HCT116 (cell line): ENCODE measurements around the gene SAE1. TPM values are rescaled to one million over a fixed set of nuclear protein-coding genes. Genes with fewer than 3 reads are reported as not detected.

Experiments used
- ATAC-seq: fragments of 200-7000 bp; cut with Tn5 transposase; 2 replicates; pipeline ENCODE4 v1.9.1; 2020; ENCODE audit warnings: mild to moderate bottlenecking, moderate library complexity
- BruUV-seq: library from RNA; stranded (reverse); fragments of 400-500 nt; replicated peaks from 2 replicates; lab custom pipeline; 2021; lab: Mats Ljungman, UMichigan
- CTCF ChIA-PET: fragments of 300-600 bp; sonication (Branson Sonifier 250); formaldehyde crosslinking; loops from one replicate; lab custom pipeline; 2021; ENCODE audit warnings: antibody characterized with exemption; lab: Charles Lee
- POLR2A ChIA-PET: fragments of 300-600, 350-600 bp; sonication (Branson Sonifier 250); formaldehyde crosslinking; loops from one replicate; lab custom pipeline; 2021; ENCODE audit warnings: antibody characterized with exemption; lab: Charles Lee
- RAD21 ChIA-PET, 2 experiments: fragments of 300-600 bp; sonication (Branson Sonifier 250); formaldehyde crosslinking; loops; one replicate each; lab custom pipeline; 2023; ENCODE audit warnings: low total read pairs in 2 of 2; ENCODE audit not compliant: uncharacterized antibody in 2 of 2, unreplicated experiment in 2 of 2, low non-redundant PET in 1 of 2; lab: Charles Lee
- DNase-seq: peaks from one replicate; pipeline ENCODE4 v3.0.0-alpha.2; 2010; ENCODE audit warnings: low read depth, low spot score
- H2AFZ ChIP-seq: fragments of 200-600 bp; shearing (Covaris generic), sonication (generic); 2 replicates; pipeline ENCODE4 v1.6.1; 2017; ENCODE audit warnings: low read depth, mixed run types, mixed read lengths, antibody characterized with exemption, low read length; ENCODE audit not compliant: poor library complexity, severe bottlenecking
- H3K27ac ChIP-seq: 2 replicates; pipeline ENCODE4 v1.5.1; 2012; ENCODE audit warnings: low read depth, low read length
- H3K27me3 ChIP-seq: fragments of 200-600 bp; sonication (generic); 2 replicates; pipeline ENCODE4 v1.6.1; 2016; ENCODE audit warnings: mixed run types, low read length, mixed read lengths; ENCODE audit not compliant: insufficient read depth
- H3K36me3 ChIP-seq, 2 experiments: fragments of 200-500 bp in 1 of 2; fragments of 200-600 bp in 1 of 2; sonication (Bioruptor generic) in 1 of 2; sonication (generic) in 1 of 2; 2 replicates each; pipeline versions ENCODE4 v1.5.1 to v1.6.1; 2014 to 2016; ENCODE audit warnings: low read length in 2 of 2, inconsistent platforms in 1 of 2, mixed read lengths in 1 of 2, mixed run types in 1 of 2; ENCODE audit not compliant: insufficient read depth in 2 of 2, control insufficient read depth in 1 of 2
- H3K4me1 ChIP-seq, 2 experiments: fragments of 200-600 bp in 1 of 2; sonication (generic) in 1 of 2; 2 replicates each; pipeline versions ENCODE4 v1.5.1 to v1.6.1; 2012 to 2017; ENCODE audit warnings: low read length in 2 of 2, inconsistent platforms in 1 of 2, mild to moderate bottlenecking in 1 of 2, mixed read lengths in 1 of 2, mixed run types in 1 of 2, moderate library complexity in 1 of 2; ENCODE audit not compliant: insufficient read depth in 2 of 2, control insufficient read depth in 1 of 2
- H3K4me2 ChIP-seq: fragments of 200-600 bp; sonication (generic); 2 replicates; pipeline ENCODE4 v1.6.1; 2017; ENCODE audit warnings: mixed run types, low read length, mixed read lengths
- H3K4me3 ChIP-seq, 2 experiments: fragments of 200-600 bp in 1 of 2; sonication (generic) in 1 of 2; replicated peaks in 1 of 2; 2 replicates each; pipeline ENCODE4 v1.5.1; 2011 to 2016; ENCODE audit warnings: low read length in 2 of 2, control low read depth in 1 of 2, low read depth in 1 of 2, mild to moderate bottlenecking in 1 of 2, mixed read lengths in 1 of 2, mixed run types in 1 of 2
- H3K79me2 ChIP-seq: fragments of 200-600 bp; sonication (generic); 2 replicates; pipeline ENCODE4 v1.6.1; 2017; ENCODE audit warnings: mild to moderate bottlenecking, mixed run types, low read length, moderate library complexity, mixed read lengths; ENCODE audit not compliant: insufficient read depth
- H3K9ac ChIP-seq: fragments of 200-600 bp; sonication (generic); 2 replicates; pipeline ENCODE4 v1.6.1; 2016; ENCODE audit warnings: low read length, mixed read lengths
- H3K9me2 ChIP-seq: fragments of 200-600 bp; sonication (generic), shearing (Covaris generic); 2 replicates; pipeline ENCODE4 v1.6.1; 2017; ENCODE audit warnings: mixed run types, mild to moderate bottlenecking, moderate library complexity; ENCODE audit not compliant: insufficient read depth
- H3K9me3 ChIP-seq, 2 experiments: fragments of 200-500 bp in 1 of 2; fragments of 200-600 bp in 1 of 2; sonication (Bioruptor generic) in 1 of 2; sonication (generic) in 1 of 2; 2 replicates each; pipeline ENCODE4 v1.6.1; 2014 to 2017; ENCODE audit warnings: low read length in 2 of 2, mixed read lengths in 2 of 2, inconsistent platforms in 1 of 2, low read depth in 1 of 2, mild to moderate bottlenecking in 1 of 2, mixed run types in 1 of 2, moderate library complexity in 1 of 2; ENCODE audit not compliant: control insufficient read depth in 1 of 2, insufficient read depth in 1 of 2
- H4K20me1 ChIP-seq: fragments of 200-600 bp; sonication (generic), shearing (Covaris generic); 2 replicates; pipeline ENCODE4 v1.6.1; 2017; ENCODE audit warnings: mixed run types, mild to moderate bottlenecking, moderate library complexity; ENCODE audit not compliant: insufficient read depth
- EGR1 ChIP-seq: IDR thresholded peaks from 2 replicates; pipeline ENCODE4 v1.6.1; 2012; ENCODE audit warnings: low read depth
- POLR2A ChIP-seq: IDR thresholded peaks from 2 replicates; pipeline ENCODE4 v1.7.0; 2011; ENCODE audit warnings: borderline replicate concordance; ENCODE audit not compliant: insufficient read depth, insufficient read length; ENCODE audit errors: extremely low read depth
- POLR2AphosphoS5 ChIP-seq: IDR thresholded peaks from 2 replicates; pipeline ENCODE4 v1.6.1; 2011; ENCODE audit warnings: mild to moderate bottlenecking, low read depth, low read length, moderate library complexity
- SP1 ChIP-seq: IDR thresholded peaks from 2 replicates; pipeline ENCODE4 v1.6.1; 2012; ENCODE audit warnings: low read depth
- SRF ChIP-seq: IDR thresholded peaks from 2 replicates; pipeline ENCODE4 v1.6.1; 2012; ENCODE audit warnings: low read depth
- ZFX ChIP-seq: fragments of 450-650 bp; IDR thresholded peaks from 2 replicates; pipeline ENCODE4 v1.6.1; 2017
- intact Hi-C: fragments of 100-400 bp; cut with micrococcal nuclease; formaldehyde crosslinking; loops from 2 replicates; pipeline ENCODE4 v1.10.0; 2022
- total RNA-seq: library from RNA; stranded (reverse); gene quantifications from one replicate; pipeline ENCODE4 v1.2.1, GENCODE V29; 2021; ENCODE audit not compliant: unreplicated experiment

SAE1 gene
- total RNA-seq, 1 experiment from 2014 or later: 213 TPM

- H3K9me3 ChIP-seq: no peaks in the 10 kb centered on the region
- H3K4me1 ChIP-seq: peaks cover 27 to 37% of the 10 kb centered on the region in 2 experiments
- H3K79me2 ChIP-seq: peaks cover 27% of the 10 kb centered on the region
- RAD21 ChIA-PET: interaction anchor here (1.0 to 1.4 kb wide), 5 partner anchors 13 to 46 kb away, joined by 3 to 5 read pairs (median 4); no protein-coding TSS in a partner anchor
- DNase-seq (peak; percentile 95), ATAC-seq (peak; percentile 83)
- peak overlapping the region; percentile 92 for H3K27ac ChIP-seq
- no peak for TF ChIP-seq ZFX
- no peak for TF ChIP-seq POLR2A
- peak; percentile 87 for TF ChIP-seq EGR1
- no peak for TF ChIP-seq POLR2AphosphoS5
- TF ChIP-seq SP1: peak; percentile 80
- no peaks in the 10 kb centered on the region for H4K20me1 ChIP-seq
- no TSS peak for BruUV-seq
- CTCF ChIA-PET: interaction anchor here (0.6 to 2.0 kb wide), 13 partner anchors 9 to 451 kb away, joined by 3 to 16 read pairs (median 4); partner anchors contain the start of gene TMEM160
- intact Hi-C loops: loop anchor here (1.0 to 5.0 kb wide), 2 partner anchors 16 to 220 kb away; no protein-coding TSS in a partner anchor
- H2AFZ ChIP-seq: no peak overlapping the region
- no peaks in the 10 kb centered on the region for H3K9me2 ChIP-seq
- peak overlapping the region; percentile 76 for H3K9ac ChIP-seq
- H3K36me3 ChIP-seq: peaks cover 16 to 31% of the 10 kb centered on the region in 2 experiments; a peak in 3 of 4 replicates
- POLR2A ChIA-PET: interaction anchor here (0.6 to 2.9 kb wide), 13 partner anchors 12 to 190 kb away, joined by 3 to 28 read pairs (median 4); partner anchors contain the start of genes INAFM1 and ZC3H4
- H3K4me3 ChIP-seq: peak overlapping the region; percentile 77 to 90
- H3K4me2 ChIP-seq: peak overlapping the region; percentile 98
- H3K27me3 ChIP-seq: no peaks in the 10 kb centered on the region
These were observed 126.2 kb downstream of the SAE1 start for GRCh38 chr19:47256693-47257410.

- Histone ChIP-seq H3K27ac (peak overlapping the region; percentile 69), H3K27me3 (no peaks in the 10 kb centered on the region), H3K4me3 (peak overlapping the region; percentile 77 to 90), H3K4me1 (peaks cover 25 to 34% of the 10 kb centered on the region in 2 experiments), H3K4me2 (peak overlapping the region; percentile 90), H2AFZ (no peak overlapping the region), H3K9me3 (no peaks in the 10 kb centered on the region), H3K79me2 (peaks cover 27% of the 10 kb centered on the region), H4K20me1 (no peaks in the 10 kb centered on the region), H3K9me2 (no peaks in the 10 kb centered on the region), H3K36me3 (peaks cover 19 to 32% of the 10 kb centered on the region in 2 experiments; a peak in 3 of 4 replicates), H3K9ac (peak overlapping the region; percentile 76)
- ChIA-PET RAD21 (interaction anchor here (1.0 to 1.4 kb wide), 2 partner anchors 13 to 14 kb away, joined by 4 to 5 read pairs; no protein-coding TSS in a partner anchor), POLR2A (interaction anchor here (0.9 to 2.9 kb wide), 5 partner anchors 13 to 189 kb away, joined by 4 to 28 read pairs (median 23); partner anchors contain the start of gene INAFM1), CTCF (interaction anchor here (1.6 to 2.0 kb wide), 3 partner anchors 13 to 170 kb away, joined by 6 to 16 read pairs (median 10); no protein-coding TSS in a partner anchor)
- ATAC-seq (peak; percentile 30), DNase-seq (no peak)
- no peak for TF ChIP-seq SRF
- peak; percentile 78 for TF ChIP-seq POLR2AphosphoS5
- intact Hi-C loops: loop anchor here (1.0 to 5.0 kb wide), 2 partner anchors 16 to 220 kb away; no protein-coding TSS in a partner anchor
- BruUV-seq: TSS peak; percentile 79
These were observed 127.0 kb downstream of the SAE1 start for GRCh38 chr19:47257411-47258169.
